ENCODE results near the gene LRMDA. TPM values are rescaled to one million over a fixed set of nuclear protein-coding genes. Genes with fewer than 3 reads are reported as not detected.
"Not testable (repeated sequence)": the region's sequence is repeated elsewhere in the genome, so short reads cannot be mapped to it uniquely, and the experiment has no call there.

Gene LRMDA
- total RNA-seq, 2 donors from 2014 or later, result 14.4 to 18.0 TPM

- intact Hi-C loops (cut with DNase I), result no loop called here
- DNase-seq (ENCODE audit: low spot score), result no peak
Observed at GRCh38 chr10:75723319-75723980, 292.0 kb downstream of the LRMDA start.

GRCh38 chr10:75724047-75724446, 292.6 kb downstream of the LRMDA start:
- DNase-seq (ENCODE audit: low spot score), result no peak
- intact Hi-C loops (cut with DNase I), result no loop called here

- no peak for DNase-seq (ENCODE audit: low spot score)
- intact Hi-C loops (cut with DNase I), result no loop called here
Observed at GRCh38 chr10:75726522-75727483, 295.4 kb downstream of the LRMDA start.

GRCh38 chr10:75730847-75731246, 299.4 kb downstream of the LRMDA start:
- intact Hi-C loops (cut with DNase I), result no loop called here
- no peak for DNase-seq (ENCODE audit: low spot score)

GRCh38 chr10:75733135-75733890, 301.9 kb downstream of the LRMDA start:
- intact Hi-C loops (cut with DNase I), result no loop called here
- no peak for DNase-seq (ENCODE audit: low spot score)

- no peak for DNase-seq (ENCODE audit: low spot score)
- intact Hi-C loops (cut with DNase I), result no loop called here
Observed at GRCh38 chr10:75736151-75736640, 304.8 kb downstream of the LRMDA start.

- intact Hi-C loops (cut with DNase I), result no loop called here
- DNase-seq (ENCODE audit: low spot score), result no peak
Observed at GRCh38 chr10:75736889-75737579, 305.6 kb downstream of the LRMDA start.

GRCh38 chr10:75737580-75737949, 306.1 kb downstream of the LRMDA start:
- no peak for DNase-seq (ENCODE audit: low spot score)
- intact Hi-C loops (cut with DNase I), result no loop called here

- intact Hi-C loops (cut with DNase I), result no loop called here
- no peak for DNase-seq (ENCODE audit: low spot score)
Observed at GRCh38 chr10:75738924-75739323, 307.5 kb downstream of the LRMDA start.

- intact Hi-C loops (cut with DNase I), result no loop called here
- no peak for DNase-seq (ENCODE audit: low spot score)
Observed at GRCh38 chr10:75739414-75740143, 308.2 kb downstream of the LRMDA start.

GRCh38 chr10:75740541-75740940, 309.1 kb downstream of the LRMDA start:
- DNase-seq (ENCODE audit: low spot score), result no peak
- intact Hi-C loops (cut with DNase I), result no loop called here

- no peak for DNase-seq (ENCODE audit: low spot score)
- intact Hi-C loops (cut with DNase I), result no loop called here
Observed at GRCh38 chr10:75742355-75742754, 310.9 kb downstream of the LRMDA start.

- intact Hi-C loops (cut with DNase I), result no loop called here
Observed at GRCh38 chr10:75743291-75743778, 311.9 kb downstream of the LRMDA start.

GRCh38 chr10:75744261-75744660, 312.8 kb downstream of the LRMDA start:
- DNase-seq (ENCODE audit: low spot score), result no peak
- intact Hi-C loops (cut with DNase I), result no loop called here

More at GRCh38 chr10:75743291-75743778, 311.9 kb downstream of the LRMDA start:
- DNase-seq (ENCODE audit: low spot score), result no peak

- DNase-seq (ENCODE audit: low spot score), result no peak
- intact Hi-C loops (cut with DNase I), result no loop called here
Observed at GRCh38 chr10:75746356-75746755, 314.9 kb downstream of the LRMDA start.

GRCh38 chr10:75750093-75750875, 318.9 kb downstream of the LRMDA start:
- intact Hi-C loops (cut with DNase I); DNase-seq (ENCODE audit: low spot score): not testable (repeated sequence)

- no peak for DNase-seq (ENCODE audit: low spot score)
- intact Hi-C loops (cut with DNase I), result no loop called here
Observed at GRCh38 chr10:75751232-75751631, 319.8 kb downstream of the LRMDA start.

- intact Hi-C loops (cut with DNase I), result no loop called here
- no peak for DNase-seq (ENCODE audit: low spot score)
Observed at GRCh38 chr10:75753621-75754020, 322.2 kb downstream of the LRMDA start.

Measured in posterior vena cava (tissue), 2 donors.